Measurements from ENCODE around the gene LMAN1L. TPM values are rescaled to one million over a fixed set of nuclear protein-coding genes. Genes with fewer than 3 reads are reported as not detected.

The LMAN1L gene
- total RNA-seq, result under 1 TPM in 1 of 3 donors, not detected in 2; 0.15 TPM

DNA sequence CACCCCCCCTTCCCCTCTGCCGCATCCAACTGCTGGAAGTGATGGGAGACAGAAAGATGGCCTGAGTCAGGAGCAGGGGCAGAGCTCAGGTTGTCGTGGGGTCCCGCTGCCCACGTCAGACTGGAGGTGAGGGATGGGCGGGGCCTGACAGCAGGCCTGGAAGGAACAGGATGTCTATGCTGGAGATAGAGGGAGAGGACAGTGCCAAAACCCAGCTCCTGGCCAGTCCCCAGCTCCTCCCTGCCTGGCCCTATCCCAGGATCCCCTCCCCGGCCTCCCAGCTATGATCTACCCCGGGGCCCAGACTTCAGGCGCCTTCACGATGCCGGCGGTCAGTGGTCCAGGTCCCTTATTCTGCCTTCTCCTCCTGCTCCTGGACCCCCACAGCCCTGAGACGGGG is at the start of gene LMAN1L:
Gene LMAN1L, plus strand, starts transcription at position 303 of the 400 bp plus-strand sequence. Its CDS starts 20 bp downstream, at position 323.
- Histone ChIP-seq H3K4me3 (no peak within 1 kb of the TSS), H3K36me3 (no peaks in the 10 kb centered on the region), H3K27me3 (no peaks in the 10 kb centered on the region), H3K27ac (no peak within 1 kb of the TSS), H3K4me1 (no peaks in the 10 kb centered on the region), H3K9me3 (no peaks in the 10 kb centered on the region)
- no peak for TF ChIP-seq POLR2AphosphoS5 (IDR thresholded peaks at IDR 0.05)
- TF ChIP-seq POLR2A (IDR thresholded peaks at IDR 0.05), result no peak
- DNase-seq (ENCODE audit: low spot score in 2 of 2), result no peak
- intact Hi-C loops (cut with DNase I; ENCODE audit: low total_unique reads), result no loop called here

DNA sequence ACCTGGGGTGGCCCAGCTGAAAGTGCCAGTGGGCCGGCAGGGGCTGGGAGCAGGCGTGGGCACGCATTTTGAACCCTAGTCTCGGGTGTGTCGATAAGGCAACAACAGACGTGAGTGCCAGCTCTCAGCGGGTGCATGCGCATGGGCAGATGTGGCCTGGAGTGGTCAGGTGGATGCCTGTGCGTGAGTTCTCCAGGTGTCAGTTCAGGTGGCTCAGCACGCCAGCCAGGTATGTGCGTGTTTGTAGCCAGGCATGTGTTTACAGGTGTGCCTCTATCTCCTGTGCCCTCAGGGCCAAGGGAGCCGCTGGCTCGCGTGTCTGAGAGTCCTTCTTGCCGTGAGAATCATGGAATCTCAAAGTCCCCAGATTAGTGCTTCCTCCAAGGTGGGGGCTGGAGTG is 49.2 kb upstream of the LMAN1L start:
- intact Hi-C loops (cut with DNase I; ENCODE audit: low total_unique reads), result loop anchor here (5.0 kb wide), 1 partner anchor 131 kb away; no protein-coding TSS in a partner anchor

DNA sequence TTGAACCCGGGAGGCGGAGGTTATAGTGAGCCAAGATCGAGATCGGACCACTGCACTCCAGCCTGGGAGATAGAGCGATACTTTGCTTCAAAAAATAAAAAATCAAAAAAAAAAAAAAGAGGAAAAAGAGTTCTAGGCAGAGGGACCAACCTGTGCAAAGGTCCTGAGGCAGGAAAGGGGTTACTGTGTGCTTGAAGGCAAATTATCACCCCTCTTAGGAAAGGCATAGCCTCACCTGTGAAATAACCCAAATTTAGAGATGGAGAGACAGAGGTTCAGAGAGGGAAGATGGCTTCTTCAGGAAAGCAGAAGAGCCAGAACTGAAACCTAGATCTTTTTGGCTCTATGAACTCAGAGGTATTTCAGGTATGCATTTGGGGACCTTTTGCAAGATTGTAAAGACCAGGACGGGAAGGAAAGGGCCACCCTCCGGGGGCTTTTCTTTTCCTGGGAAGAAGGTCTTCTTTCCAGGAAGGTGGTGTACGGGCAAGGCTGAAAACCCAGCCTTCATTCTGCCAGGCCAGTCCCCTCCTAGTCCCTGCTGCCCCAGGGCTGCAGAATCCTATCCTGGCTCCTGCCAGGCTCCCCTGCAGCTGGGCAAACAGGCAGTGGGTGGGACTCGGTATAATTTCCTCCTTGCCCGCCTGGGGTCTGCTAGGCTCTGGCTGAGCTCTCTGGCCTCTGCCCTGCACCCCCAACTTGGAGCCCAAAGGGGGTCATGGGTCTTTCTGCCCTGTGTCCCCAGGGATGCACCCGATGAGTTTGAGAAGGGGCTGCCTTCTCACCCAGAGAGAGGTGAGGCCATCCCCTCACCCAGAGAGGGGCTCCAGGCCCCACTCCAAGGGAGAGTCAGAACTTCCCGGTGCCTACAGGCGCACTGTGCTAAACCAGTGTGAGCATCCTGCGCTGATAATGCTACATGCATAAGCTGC is 45.2 kb upstream of the LMAN1L start:
- no peaks in the 10 kb centered on the region for H3K4me1 ChIP-seq
- intact Hi-C loops (cut with DNase I; ENCODE audit: low total_unique reads), result no loop called here
- H3K27me3 ChIP-seq, result no peaks in the 10 kb centered on the region
- no peak overlapping the region for H3K27ac ChIP-seq
- no peaks in the 10 kb centered on the region for H3K9me3 ChIP-seq
- H3K4me3 ChIP-seq, result no peak overlapping the region
- no peak for DNase-seq (ENCODE audit: low spot score in 2 of 2)
- TF ChIP-seq, protein P1, sequence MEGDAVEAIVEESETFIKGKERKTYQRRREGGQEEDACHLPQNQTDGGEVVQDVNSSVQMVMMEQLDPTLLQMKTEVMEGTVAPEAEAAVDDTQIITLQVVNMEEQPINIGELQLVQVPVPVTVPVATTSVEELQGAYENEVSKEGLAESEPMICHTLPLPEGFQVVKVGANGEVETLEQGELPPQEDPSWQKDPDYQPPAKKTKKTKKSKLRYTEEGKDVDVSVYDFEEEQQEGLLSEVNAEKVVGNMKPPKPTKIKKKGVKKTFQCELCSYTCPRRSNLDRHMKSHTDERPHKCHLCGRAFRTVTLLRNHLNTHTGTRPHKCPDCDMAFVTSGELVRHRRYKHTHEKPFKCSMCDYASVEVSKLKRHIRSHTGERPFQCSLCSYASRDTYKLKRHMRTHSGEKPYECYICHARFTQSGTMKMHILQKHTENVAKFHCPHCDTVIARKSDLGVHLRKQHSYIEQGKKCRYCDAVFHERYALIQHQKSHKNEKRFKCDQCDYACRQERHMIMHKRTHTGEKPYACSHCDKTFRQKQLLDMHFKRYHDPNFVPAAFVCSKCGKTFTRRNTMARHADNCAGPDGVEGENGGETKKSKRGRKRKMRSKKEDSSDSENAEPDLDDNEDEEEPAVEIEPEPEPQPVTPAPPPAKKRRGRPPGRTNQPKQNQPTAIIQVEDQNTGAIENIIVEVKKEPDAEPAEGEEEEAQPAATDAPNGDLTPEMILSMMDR (IDR thresholded peaks at IDR 0.05), result no peak
- TF ChIP-seq POLR2A (IDR thresholded peaks at IDR 0.05) (no peak), POLR2AphosphoS5 (IDR thresholded peaks at IDR 0.05) (no peak)
- no peaks in the 10 kb centered on the region for H3K36me3 ChIP-seq

More for the DNA sequence above, 49.2 kb upstream of the LMAN1L start:
- no peaks in the 10 kb centered on the region for H3K36me3 ChIP-seq
- TF ChIP-seq, protein P1 (IDR thresholded peaks at IDR 0.05), result no peak
- TF ChIP-seq POLR2AphosphoS5 (IDR thresholded peaks at IDR 0.05), result no peak
- no peak for TF ChIP-seq POLR2A (IDR thresholded peaks at IDR 0.05)
- no peaks in the 10 kb centered on the region for H3K4me1 ChIP-seq
- H3K4me3 ChIP-seq, result no peak overlapping the region
- DNase-seq (ENCODE audit: low spot score in 2 of 2), result no peak
- H3K9me3 ChIP-seq, result no peaks in the 10 kb centered on the region
- no peak overlapping the region for H3K27ac ChIP-seq
- no peaks in the 10 kb centered on the region for H3K27me3 ChIP-seq

DNA sequence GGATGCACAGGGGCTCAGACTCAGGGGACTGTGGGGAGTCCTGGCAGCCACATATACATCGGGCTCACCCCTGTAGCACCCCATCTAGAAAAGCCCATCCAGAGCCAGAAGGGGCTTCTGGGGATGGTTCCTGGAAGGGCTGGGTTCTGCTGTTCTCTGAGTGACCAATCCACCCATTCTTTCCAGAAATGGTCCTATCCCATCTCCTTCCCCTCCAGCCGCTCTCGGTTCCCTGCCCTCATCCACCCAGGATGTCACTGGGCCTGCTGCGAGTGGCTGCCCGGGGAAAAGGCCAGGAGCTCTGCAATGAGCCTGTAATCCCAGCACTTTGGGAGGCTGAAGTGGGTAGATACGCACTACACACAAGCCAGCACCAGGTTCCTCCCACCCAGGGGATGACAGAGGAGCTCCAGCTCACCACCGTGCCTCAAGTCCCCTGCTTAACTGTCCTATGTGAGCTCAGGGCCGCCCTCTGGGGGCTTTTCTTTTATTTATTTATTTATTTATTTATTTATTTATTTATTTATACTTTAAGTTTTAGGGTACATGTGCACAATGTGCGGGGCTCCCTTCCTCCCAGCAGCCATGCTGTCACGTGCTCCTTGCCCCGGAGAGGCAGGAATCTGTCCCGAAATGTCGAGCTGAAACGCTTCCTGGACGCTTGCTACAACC is 44.4 kb upstream of the LMAN1L start:
- H3K27me3 ChIP-seq, result no peaks in the 10 kb centered on the region
- no peak for TF ChIP-seq POLR2A (IDR thresholded peaks at IDR 0.05)
- TF ChIP-seq, protein P1 (IDR thresholded peaks at IDR 0.05), result no peak
- TF ChIP-seq POLR2AphosphoS5 (IDR thresholded peaks at IDR 0.05), result no peak
- intact Hi-C loops (cut with DNase I; ENCODE audit: low total_unique reads), result no loop called here
- DNase-seq (ENCODE audit: low spot score in 2 of 2), result no peak
- H3K27ac ChIP-seq, result no peak overlapping the region
- H3K36me3 ChIP-seq, result no peaks in the 10 kb centered on the region
- no peaks in the 10 kb centered on the region for H3K9me3 ChIP-seq
- no peaks in the 10 kb centered on the region for H3K4me1 ChIP-seq
- H3K4me3 ChIP-seq, result peak overlapping the region in 1 of 3 donors; percentile 3

DNA sequence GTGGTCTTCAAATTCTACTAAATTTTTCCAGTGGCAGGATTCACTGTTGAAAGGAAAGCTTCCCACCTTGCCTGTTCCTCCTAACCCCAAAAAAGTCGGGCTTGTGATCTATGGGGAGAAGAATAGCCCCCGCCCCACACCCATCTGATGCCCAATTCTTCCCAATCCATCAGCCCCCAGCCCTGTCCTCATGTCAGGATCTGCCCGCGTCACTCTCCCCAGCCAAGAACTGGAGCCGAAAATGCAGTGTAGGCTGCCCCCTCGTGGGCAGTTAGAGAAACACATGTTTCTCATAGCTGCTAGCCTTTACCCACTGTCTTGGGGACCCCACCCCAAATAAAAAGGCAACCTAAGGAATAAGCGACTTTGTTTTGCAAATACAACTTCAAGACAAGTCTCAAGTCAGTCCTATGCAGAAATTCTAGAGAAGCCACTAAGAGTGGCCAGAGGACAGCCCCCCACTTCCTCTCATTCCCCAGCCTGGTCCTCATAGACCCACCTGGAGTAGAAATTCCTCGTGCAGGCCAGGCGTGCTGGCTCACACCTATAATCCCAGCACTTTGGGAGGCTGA is 43.8 kb upstream of the LMAN1L start:
- H3K4me3 ChIP-seq, result peak overlapping the region in 1 of 3 donors; percentile 3
- no peaks in the 10 kb centered on the region for H3K4me1 ChIP-seq
- peak; percentile 57 to 64 for DNase-seq (ENCODE audit: low spot score in 2 of 2)
- TF ChIP-seq, protein P1 (IDR thresholded peaks at IDR 0.05), result peak; percentile 66 to 86 (median 84)
- TF ChIP-seq POLR2AphosphoS5 (IDR thresholded peaks at IDR 0.05), result no peak
- TF ChIP-seq POLR2A (IDR thresholded peaks at IDR 0.05), result no peak
- no peaks in the 10 kb centered on the region for H3K27me3 ChIP-seq
- intact Hi-C loops (cut with DNase I; ENCODE audit: low total_unique reads), result no loop called here
- H3K36me3 ChIP-seq, result no peaks in the 10 kb centered on the region
- H3K27ac ChIP-seq, result no peak overlapping the region
- no peaks in the 10 kb centered on the region for H3K9me3 ChIP-seq

All from breast epithelium (tissue), 4 donors.